ENCODE data around the gene VANGL1.

VANGL1 gene

DNA sequence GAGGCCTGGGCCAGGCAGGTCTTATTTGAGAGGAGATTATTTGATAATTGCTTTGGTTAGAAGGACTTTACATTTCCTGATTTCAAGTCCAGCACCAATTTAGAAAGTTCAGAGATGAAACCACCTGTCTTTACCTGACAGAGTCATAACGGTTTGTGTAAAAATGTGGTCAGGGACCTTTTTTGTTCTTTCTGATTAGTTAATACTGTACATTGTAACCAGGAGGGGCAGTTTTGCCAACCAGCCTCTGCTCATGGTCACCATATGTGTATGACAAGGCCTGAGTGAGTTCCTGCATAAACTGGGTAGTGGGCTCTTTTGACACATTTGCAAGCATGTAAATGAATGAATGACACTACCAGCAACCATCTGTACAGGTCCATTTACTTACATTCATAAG, 55.8 kb downstream of the VANGL1 start:
- in situ Hi-C loops (cut with MboI; ENCODE audit: low sequenced_read_pairs), result no loop called here

DNA sequence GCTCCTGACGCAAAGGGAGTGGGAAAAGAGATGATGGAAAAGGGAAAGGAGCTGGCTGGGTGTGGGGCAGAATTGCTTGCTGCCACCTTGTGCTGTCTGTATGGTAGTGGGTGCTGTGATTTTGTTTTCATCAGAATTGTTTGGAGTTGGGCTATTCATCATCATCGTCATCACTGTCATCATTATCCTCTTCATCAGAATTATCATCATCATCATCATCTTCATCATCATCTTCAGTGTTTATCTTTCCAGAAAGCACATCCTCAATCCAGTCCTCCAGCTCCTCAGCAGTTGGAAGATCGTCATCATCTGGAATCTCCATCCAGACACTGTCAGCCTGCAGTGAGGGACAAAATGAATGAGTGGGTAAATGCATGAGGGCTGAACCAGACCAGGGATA, 59.3 kb downstream of the VANGL1 start:
- in situ Hi-C loops (cut with MboI; ENCODE audit: low sequenced_read_pairs), result no loop called here

DNA sequence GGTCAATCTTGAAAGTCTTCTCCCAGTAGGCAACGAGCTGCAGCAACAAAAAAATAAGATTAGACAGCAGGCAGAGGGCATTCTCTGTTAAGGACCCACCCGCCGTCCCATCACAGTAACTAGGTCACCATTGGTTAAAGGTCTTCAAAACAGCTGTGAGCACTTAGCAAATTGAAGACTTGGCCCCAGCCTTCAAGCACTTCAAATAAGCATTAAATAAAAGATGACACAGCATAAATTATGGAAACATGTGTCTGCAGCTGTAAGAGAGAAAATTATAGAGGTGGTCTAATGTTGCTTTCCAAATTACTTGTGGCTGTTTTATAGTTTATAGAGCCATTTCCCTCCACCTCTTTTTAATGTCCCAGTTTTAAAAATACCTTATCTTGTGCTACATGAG, 61.2 kb downstream of the VANGL1 start:
- in situ Hi-C loops (cut with MboI; ENCODE audit: low sequenced_read_pairs), result no loop called here

DNA sequence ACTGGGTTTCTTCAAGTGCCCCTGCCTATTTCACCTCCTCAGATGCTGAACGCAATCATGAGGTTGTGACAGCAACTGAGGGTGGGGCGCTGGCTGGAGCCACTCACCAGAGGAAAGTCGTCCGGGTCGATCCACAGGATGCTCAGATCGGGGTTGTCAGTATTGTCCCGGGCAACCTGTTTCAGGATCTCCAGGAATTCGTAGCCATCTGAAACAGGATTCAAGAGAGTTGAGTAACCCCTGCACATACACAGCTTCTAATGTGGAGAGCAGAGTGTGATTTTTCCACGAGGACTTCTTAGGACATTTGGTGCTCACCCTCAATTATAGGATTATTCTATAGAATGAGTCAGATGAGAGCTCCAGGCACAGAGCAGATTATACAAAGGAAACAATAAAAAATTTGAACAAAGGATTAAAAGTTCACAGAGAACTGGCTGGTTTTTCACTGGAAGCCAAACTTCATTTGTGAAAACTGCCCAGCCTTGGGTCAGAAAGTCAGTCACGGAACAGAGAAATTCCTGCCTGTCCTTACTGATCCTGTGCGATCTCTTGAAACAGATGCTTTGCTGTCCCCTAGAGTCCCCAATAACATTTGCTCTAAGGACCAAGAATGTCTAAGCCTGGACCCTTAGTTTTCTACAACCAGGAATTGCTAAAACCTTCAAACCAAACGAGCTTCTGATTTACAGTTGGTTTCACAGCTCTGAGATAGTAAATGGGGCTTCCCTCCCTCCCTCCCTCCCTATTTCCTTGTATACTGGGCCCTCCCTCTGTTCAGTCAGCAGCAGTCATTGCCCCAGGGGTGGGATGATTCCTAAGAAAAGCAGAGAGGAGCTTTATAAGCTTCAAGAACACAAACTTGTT, 63.5 kb downstream of the VANGL1 start:
- in situ Hi-C loops (cut with MboI; ENCODE audit: low sequenced_read_pairs), result no loop called here

DNA sequence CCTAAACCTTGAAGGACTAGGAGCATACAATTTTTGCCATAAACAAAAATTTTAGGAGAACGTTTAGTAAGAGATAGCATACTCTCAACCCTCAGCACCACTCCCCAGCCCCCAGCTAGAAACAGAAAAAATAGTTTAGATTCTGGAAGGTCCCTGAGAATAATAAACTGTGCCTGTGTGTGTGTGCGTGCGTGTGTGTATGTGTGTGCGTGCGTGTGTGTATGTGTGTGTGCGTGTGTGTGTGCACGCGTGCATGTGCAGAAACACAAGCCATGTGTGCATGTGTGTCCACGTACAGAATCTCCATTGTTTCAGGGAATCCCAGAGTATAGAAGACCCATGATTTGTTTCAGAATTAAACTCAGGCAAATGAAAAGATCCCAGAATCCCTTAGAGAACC, 64.2 kb downstream of the VANGL1 start:
- in situ Hi-C loops (cut with MboI; ENCODE audit: low sequenced_read_pairs), result no loop called here

DNA sequence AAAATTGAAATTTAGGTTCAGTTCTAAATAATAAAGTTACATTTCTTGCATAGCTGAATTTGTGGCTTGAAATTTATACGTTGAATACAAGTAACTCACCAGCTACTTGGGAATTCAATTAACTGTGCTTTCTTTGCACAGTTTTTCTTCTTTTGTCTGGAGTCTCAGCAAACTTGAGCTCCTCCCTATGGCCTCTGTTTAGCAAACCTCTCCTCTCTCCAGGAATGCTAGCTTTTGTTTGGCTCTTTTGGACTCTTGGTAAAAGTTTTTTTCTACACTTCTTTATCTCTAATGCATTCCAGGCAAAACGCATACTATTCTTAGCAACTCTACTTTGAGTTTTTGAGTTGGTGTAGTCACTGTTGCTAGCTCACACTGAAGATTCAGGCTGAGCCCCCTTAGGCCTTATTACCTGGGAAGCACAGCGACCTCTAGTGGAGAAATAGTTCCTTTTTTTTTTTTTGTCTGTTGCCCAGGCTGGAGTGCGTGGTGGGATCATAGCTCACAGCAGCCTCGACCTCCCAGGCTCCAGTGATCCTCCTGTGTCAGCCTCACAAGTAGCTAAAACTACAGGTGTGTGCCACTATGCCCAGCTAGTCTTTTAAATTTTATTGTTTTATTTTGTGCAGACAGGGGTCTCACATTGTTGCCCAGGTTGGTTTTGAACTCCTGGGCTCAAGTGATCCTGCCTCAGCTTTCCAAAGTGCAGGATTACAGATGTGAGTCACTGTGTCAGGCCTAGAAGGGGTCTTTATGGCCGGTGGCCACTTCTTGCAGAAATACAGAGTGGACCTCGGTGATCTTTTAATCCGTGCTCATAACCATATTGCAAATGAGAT, 65.0 kb downstream of the VANGL1 start:
- in situ Hi-C loops (cut with MboI; ENCODE audit: low sequenced_read_pairs), result no loop called here

DNA sequence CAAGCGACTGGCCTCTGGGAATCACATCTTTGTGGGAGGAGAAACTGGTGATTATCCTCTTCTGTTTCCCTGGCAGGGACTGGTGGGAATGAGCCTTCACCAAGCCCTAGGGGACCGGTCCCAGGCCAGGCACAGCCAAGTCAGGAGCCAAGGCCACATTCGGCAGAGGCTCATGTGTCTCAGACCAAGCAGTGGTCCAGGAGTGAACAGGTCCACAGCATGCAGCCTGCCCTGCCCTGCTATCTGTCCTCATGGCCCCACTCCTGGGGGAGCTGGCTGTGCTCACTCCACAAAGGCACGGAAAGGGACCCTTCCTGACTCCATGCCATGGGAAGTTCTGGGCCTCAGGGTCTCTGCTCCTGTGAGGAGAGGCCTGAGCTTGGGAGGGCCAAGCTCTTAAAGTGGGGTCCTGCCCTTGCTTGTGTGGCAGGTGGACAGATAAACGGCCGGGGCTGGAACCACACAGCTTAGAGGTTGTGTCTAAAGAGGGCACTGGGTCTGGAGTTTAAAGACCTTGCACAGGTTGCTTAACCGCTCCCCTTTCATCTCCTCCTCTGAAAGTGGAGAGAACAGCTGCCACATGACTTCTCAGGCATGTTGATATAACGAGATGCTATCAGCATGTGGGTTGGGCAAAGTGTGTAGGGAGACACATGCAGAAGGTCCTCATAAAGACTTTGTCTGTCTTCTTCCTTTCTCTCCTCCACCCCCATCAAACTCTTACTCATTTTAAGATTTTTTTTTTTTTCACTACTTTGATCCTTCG, 69.3 kb downstream of the VANGL1 start:
- in situ Hi-C loops (cut with MboI; ENCODE audit: low sequenced_read_pairs), result loop anchor here (10.0 kb wide), 1 partner anchor 64 kb away; no protein-coding TSS in a partner anchor

DNA sequence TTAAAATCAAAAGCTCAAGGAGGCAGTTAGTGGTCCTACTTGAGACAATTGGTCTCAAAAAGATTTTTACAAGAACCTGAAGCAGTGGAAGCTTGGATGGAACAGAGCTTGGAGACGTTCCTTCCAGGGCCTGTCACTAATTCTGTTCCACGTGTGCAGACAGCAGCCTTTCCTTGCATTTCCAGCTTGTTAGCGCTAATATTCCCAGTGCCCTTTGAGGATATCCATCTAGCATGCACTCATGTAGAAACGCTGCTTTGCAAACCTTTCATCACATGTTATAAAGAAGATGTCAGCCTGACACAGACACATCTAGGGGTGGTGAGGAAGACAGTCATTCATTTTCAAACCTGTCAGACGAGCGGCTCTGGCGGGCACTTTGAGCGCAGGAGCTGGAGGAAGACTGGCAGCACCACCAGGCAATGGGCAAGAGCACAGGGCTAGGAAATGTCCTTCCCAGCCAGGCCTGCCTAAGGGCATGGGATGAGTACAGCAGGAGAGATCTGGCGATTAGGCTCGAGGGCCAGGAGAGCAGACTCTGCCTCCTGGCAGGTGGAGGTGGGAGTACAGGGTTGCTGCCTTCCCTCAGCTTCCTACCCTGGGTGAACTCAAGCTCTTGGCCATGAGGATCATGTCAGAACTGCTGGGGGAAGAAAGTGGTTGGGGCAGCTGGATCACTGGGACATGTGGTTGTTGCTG, 71.3 kb downstream of the VANGL1 start:
- in situ Hi-C loops (cut with MboI; ENCODE audit: low sequenced_read_pairs), result loop anchor here (10.0 kb wide), 1 partner anchor 62 kb away; no protein-coding TSS in a partner anchor

DNA sequence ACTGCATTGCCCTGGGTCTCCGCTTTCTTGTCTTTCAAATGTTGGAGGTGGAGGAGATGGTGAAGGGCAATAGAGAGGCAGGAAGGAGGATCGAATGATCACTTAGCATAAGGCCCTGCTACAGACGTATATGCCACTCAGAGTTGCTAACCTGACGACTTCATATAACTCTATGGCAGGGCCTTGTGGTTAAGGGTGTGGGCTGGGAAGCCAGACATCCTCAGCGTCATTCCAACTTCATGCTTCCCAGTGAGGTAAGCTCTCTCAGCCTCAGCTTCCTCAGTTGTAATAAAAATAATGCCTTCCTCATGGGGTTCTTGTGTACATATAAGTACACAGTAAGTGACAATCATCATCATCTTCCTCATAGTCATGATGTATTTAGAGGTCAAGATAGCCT, 72.1 kb downstream of the VANGL1 start:
- in situ Hi-C loops (cut with MboI; ENCODE audit: low sequenced_read_pairs), result loop anchor here (10.0 kb wide), 1 partner anchor 61 kb away; no protein-coding TSS in a partner anchor

DNA sequence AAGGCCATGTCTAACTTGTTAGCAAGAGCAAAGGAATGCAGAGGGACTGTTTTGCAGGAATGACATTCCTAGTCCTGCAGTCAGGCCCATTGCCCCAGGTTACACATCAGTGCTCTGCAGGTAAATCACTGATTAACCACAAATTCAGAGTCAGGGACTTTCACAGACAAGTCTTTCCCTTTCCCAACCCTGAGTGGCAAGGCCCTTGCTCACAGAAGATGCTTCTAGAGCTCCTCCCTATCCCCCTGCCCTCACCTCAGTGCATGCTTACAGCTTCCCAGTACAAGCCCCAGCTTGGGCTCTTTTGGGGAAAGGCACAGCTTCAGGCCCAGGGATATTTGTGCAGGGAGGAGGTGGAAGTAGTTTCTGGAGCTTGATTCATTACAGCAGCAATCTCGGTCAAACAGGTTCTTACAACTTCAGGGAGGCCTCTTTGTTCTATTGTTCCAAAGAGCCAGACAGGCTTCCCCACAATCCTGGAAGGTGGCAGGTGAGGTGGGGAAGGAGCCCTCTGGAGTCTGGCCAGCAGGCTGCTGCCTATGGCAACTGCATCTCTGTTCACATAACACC, 72.9 kb downstream of the VANGL1 start:
- in situ Hi-C loops (cut with MboI; ENCODE audit: low sequenced_read_pairs), result loop anchor here (10.0 kb wide), 1 partner anchor 60 kb away; no protein-coding TSS in a partner anchor

DNA sequence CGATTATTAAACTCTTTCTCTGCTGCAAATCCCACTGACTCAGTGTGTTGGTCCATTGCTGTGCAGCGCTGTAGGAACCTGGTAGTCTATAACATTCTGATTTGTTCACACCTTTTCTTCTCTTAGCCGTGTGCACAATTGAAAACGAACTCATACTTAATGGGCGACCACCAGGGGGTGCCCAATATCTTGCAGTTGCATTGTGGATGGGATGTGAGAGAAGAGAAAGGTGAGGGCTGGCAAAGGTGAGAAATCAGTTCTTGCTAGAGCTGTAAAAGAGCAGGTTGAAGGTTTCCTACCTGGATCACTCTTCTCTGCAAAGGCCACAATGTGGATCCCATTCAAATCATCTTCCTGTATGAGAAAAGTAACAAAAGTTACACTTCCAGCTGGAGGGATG, 75.8 kb downstream of the VANGL1 start:
- in situ Hi-C loops (cut with MboI; ENCODE audit: low sequenced_read_pairs), result loop anchor here (10.0 kb wide), 1 partner anchor 57 kb away; no protein-coding TSS in a partner anchor

DNA sequence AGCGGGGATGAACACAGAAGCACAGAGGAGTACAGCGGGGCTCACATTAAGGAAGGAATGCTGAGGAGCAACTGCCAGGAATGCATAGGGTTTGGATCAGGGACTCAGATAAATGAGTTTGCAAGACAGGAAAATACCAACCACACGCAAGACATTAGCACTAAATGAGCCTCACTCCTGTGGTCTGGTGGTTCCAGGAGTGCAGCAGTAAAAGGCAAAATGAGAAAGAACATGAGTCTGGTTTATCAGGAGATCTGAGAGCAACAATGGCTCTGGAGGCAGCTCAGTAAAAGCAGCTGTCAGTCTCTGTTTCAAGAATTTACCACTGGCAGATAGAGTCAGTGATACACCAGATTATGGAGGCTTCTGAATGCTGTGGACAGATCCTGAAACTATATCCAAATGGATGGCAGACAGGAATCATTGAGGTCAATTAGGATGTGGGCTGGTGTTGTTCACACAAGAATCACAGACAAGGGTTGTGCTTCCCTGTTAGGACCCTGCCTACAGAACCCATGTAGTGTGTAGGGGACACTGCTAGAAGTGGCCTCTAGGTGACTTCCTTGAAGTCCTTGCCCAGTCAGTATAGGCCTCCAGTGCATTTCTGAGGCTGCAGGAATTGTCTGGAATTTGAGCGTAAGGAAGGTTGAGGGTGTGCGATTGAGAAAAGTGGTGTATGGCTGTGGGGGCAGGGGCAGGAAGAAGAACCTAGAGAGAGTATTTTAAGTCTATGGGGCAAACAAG, 76.4 kb downstream of the VANGL1 start:
- in situ Hi-C loops (cut with MboI; ENCODE audit: low sequenced_read_pairs), result loop anchor here (10.0 kb wide), 1 partner anchor 57 kb away; no protein-coding TSS in a partner anchor

DNA sequence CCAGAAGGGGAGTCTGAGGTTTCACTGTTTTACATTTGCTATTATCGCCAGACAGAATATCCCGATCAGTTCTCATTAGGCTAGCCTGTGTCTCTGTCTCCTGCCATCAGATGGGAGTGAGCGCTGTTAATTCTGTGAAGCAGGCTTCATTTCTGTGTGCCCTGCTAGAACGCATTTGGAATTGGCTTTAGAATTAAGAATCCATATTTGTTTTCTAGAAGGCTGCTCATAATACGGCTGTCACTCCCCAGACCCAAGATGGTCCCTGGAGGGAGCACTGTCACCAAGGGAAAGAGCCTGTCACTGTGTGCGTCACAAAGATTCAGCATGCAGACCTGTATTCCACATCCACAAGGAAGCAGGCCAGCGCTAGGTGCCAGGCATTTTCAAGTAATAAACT, 77.5 kb downstream of the VANGL1 start:
- in situ Hi-C loops (cut with MboI; ENCODE audit: low sequenced_read_pairs), result loop anchor here (10.0 kb wide), 1 partner anchor 56 kb away; no protein-coding TSS in a partner anchor

DNA sequence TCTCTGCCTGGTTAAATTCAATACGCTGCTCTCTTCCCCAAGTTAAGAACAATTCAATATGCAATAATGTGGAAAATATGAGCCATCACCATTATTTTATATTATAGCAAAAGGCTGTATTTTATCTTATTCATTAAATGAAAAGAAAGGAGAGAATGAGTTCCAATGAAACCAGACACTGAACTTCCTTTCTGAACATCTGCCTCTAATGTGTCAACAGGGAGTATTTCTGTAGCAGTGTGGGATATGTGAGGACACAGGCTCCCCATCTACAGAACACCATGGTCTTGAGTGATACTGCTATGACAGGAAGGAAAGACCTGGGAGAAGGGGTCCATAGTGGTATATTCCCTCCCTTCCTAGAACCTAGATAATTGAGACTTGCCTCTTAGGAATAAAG, 80.5 kb downstream of the VANGL1 start:
- in situ Hi-C loops (cut with MboI; ENCODE audit: low sequenced_read_pairs), result no loop called here

DNA sequence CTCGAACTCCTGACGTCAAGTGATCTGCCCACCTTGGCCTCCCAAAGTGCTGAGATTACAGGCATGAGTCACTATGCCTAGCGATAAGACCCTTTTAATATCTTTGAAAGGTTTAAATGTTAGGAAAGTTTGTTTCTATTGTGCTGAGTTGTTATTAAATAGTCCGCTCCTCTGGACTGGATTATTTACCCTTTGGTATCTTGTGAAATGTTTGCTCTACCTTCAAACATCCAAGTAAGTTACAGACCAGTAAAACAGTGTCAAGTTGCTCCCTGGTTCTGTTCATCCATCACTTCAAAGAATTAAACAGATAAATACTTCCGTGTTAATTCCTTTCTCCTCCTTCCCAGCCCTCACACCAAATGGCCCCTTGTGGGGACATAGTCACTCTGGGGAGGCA, 82.0 kb downstream of the VANGL1 start:
- in situ Hi-C loops (cut with MboI; ENCODE audit: low sequenced_read_pairs), result no loop called here

DNA sequence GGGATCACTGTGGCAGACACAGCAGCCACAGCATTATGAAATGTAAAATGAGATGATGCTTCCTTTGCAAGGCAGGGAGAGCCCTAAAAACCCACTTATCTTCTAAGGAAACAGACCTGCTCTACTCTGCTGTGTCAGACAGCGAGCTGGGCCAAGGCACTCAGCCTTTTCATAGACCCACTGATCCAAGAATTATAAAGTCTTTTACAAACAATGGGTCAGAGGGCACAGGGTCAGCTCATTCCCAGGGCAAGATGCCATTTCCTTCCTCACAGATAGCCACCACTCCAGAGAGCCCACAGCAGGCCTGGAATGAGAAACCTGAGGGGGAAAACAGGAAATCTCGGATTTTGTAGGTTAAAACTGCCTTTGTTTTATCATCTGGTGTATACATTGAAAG, 83.8 kb downstream of the VANGL1 start:
- in situ Hi-C loops (cut with MboI; ENCODE audit: low sequenced_read_pairs), result no loop called here

DNA sequence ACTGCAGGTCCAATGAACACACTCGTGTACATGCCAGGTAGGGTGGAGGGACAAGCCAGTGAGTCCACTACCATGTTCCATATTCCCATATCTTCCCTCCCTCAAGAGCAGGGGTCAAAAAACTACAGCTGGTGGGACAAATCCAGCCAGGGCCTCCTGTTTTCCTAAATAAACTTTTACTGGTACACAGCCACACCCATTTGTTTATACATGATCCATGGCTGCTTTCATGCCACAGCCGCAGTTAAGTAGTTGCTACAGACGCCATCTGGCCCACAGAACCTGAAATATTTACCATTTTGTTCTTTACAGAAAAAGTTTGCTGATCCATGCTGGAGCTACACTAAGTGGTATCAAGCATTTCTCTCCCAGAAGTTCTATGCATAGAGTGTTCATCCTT, 84.4 kb downstream of the VANGL1 start:
- in situ Hi-C loops (cut with MboI; ENCODE audit: low sequenced_read_pairs), result no loop called here

DNA sequence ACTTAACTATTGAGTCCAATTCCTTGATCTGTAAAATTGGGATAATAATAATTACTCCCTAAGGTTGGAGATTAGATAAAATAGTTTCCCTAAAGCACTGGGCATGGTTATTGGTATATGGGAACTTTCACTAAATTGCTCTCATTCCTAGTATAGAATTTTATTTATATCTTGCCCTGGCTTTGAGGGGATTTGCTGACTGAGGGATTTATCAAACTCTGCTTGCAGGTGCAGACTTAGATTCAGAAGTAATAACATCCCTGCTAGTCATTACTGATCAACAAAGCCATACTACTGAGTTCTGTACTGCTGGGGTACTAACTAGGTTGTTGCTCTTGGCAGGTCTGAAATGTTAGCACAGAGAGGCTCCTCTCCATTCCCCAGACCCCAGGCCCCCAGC, 84.8 kb downstream of the VANGL1 start:
- in situ Hi-C loops (cut with MboI; ENCODE audit: low sequenced_read_pairs), result no loop called here

DNA sequence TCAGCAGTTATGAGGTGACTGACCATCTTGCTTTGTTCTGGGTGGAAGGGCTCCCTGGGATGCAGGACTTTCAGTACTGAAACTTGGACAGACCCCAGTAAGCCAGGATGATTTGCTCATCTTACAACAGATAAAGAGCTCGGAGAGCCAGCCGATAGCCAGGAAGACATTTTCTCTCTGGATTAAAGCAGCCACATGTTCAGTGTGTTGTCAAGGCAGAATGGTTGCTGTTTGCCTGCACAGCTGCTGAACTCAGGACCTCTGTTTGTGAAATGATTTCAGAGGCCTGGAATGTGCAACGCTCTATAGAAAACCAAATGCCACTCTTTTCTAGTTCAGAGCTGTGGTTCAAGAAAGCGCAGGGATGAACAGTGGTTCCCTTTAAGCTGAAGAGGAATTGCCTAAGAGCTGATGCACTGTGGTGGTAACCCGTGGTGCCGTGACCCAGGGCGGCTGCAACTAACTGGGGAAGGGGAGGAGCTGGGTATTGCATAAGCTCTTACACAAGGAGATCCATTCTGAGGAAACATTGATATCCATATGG, 86.0 kb downstream of the VANGL1 start:
- in situ Hi-C loops (cut with MboI; ENCODE audit: low sequenced_read_pairs), result no loop called here

Measured in HL-60/S4 treated with retinoic acid at 250 ng/mL for 4 days and 3 days (cell line).